ENCODE results near the gene HSPA4L. TPM values are rescaled to one million over a fixed set of nuclear protein-coding genes. Genes with fewer than 3 reads are reported as not detected.

The HSPA4L gene
- total and polyA plus RNA-seq, 2 experiments from 2014 or later: 3.5 to 4.2 TPM

DNA sequence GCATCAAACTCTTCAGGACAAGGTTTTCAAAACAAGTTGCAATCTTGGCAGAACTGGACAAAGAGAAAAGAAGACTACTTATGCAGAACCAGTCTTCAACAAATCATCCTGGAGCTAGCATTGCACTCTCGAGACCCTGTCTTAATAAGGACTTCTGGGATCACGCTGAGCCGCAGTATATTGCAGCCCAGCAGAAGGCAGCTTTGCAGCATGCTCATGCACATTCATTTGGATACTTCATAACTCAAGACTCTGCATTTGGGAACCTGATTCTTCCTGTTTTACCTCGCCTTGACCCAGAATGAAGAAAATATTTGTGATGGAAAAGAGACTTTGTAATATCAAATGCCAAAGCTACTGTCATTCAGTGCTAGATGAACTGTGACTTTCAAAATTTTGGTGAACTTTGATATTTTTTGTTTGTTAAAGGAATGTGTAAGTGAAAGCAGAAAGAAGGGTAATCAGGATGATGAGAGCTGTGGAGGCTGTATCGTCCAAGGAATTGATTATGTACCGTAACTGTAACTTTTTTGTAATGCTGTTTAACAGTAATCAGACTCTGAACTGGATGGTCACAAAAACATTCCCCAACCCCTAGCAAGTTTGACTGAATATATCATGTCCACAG is 27.2 kb downstream of the HSPA4L start:
- no peak overlapping the region for H3K27ac Mint-ChIP-seq
- no peak overlapping the region for H3K27ac ChIP-seq (ENCODE audit: low read depth)
- no peaks in the 10 kb centered on the region for H3K4me1 ChIP-seq (ENCODE audit: insufficient read depth)
- no peaks in the 10 kb centered on the region for H3K27me3 Mint-ChIP-seq (ENCODE audit: insufficient read depth, low read depth, poor library complexity)
- no peaks in the 10 kb centered on the region for H3K27me3 ChIP-seq (ENCODE audit: insufficient read depth)
- no peaks in the 10 kb centered on the region for H3K79me2 ChIP-seq (replicated peaks; ENCODE audit: insufficient read depth)
- H3K36me3 ChIP-seq (ENCODE audit: insufficient read depth): no peaks in the 10 kb centered on the region
- H3K4me1 Mint-ChIP-seq: no peaks in the 10 kb centered on the region; the same call in 2 of the 3 replicates
- no peak overlapping the region for H3K4me2 ChIP-seq
- H2AFZ ChIP-seq: no peak overlapping the region
- H4K20me1 ChIP-seq (replicated peaks; ENCODE audit: insufficient read depth): no peaks in the 10 kb centered on the region
- DNase-seq (ENCODE audit: low spot score) (peak; percentile 15), ATAC-seq (no peak)
- H3F3A ChIP-seq (replicated peaks; ENCODE audit: low read depth): no peaks in the 10 kb centered on the region
- H3K4me3 ChIP-seq: no peak overlapping the region
- no peak overlapping the region for H3K4me3 Mint-ChIP-seq
- TF ChIP-seq, protein P1, sequence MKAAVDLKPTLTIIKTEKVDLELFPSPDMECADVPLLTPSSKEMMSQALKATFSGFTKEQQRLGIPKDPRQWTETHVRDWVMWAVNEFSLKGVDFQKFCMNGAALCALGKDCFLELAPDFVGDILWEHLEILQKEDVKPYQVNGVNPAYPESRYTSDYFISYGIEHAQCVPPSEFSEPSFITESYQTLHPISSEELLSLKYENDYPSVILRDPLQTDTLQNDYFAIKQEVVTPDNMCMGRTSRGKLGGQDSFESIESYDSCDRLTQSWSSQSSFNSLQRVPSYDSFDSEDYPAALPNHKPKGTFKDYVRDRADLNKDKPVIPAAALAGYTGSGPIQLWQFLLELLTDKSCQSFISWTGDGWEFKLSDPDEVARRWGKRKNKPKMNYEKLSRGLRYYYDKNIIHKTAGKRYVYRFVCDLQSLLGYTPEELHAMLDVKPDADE (IDR thresholded peaks at IDR 0.05): no peak
- TF ChIP-seq, protein P2, sequence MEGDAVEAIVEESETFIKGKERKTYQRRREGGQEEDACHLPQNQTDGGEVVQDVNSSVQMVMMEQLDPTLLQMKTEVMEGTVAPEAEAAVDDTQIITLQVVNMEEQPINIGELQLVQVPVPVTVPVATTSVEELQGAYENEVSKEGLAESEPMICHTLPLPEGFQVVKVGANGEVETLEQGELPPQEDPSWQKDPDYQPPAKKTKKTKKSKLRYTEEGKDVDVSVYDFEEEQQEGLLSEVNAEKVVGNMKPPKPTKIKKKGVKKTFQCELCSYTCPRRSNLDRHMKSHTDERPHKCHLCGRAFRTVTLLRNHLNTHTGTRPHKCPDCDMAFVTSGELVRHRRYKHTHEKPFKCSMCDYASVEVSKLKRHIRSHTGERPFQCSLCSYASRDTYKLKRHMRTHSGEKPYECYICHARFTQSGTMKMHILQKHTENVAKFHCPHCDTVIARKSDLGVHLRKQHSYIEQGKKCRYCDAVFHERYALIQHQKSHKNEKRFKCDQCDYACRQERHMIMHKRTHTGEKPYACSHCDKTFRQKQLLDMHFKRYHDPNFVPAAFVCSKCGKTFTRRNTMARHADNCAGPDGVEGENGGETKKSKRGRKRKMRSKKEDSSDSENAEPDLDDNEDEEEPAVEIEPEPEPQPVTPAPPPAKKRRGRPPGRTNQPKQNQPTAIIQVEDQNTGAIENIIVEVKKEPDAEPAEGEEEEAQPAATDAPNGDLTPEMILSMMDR (conservative IDR thresholded peaks at IDR 0.05; ENCODE audit: low read depth in 2 of 2): peak in 1 of 2 experiments; percentile 27; a peak in 2 of 4 replicates
- no peaks in the 10 kb centered on the region for H3K36me3 Mint-ChIP-seq (ENCODE audit: low read depth)
- no peaks in the 10 kb centered on the region for H3K9me2 ChIP-seq (ENCODE audit: insufficient read depth)
- H3K9me3 Mint-ChIP-seq: no peaks in the 10 kb centered on the region

DNA sequence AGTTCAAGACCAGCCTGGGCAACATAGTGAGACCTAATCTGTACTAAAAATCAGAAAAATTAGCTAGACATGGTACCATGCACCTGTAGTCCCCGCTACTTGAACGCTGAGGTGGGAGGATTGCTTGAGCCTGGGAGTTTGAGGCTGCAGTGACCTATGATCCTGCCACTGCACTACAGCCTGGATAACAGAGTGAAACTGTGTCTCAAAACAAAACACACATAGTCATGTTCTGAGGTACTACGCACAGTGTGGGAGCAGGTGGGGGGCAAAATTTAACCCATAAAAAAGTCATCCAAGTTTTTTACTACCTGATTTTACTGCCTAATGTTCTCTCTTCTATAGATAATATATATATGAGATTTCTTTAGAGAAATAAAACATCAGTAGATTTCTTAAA is 28.4 kb downstream of the HSPA4L start:
- Histone ChIP-seq H2AFZ (no peak overlapping the region), H3F3A (replicated peaks; ENCODE audit: low read depth) (no peaks in the 10 kb centered on the region), H3K4me2 (no peak overlapping the region), H3K79me2 (replicated peaks; ENCODE audit: insufficient read depth) (no peaks in the 10 kb centered on the region), H3K9me2 (ENCODE audit: insufficient read depth) (no peaks in the 10 kb centered on the region), H3K4me3 (no peak overlapping the region), H3K4me1 (ENCODE audit: insufficient read depth) (no peaks in the 10 kb centered on the region), H4K20me1 (replicated peaks; ENCODE audit: insufficient read depth) (no peaks in the 10 kb centered on the region), H3K27ac (ENCODE audit: low read depth) (no peak overlapping the region), H3K27me3 (ENCODE audit: insufficient read depth) (no peaks in the 10 kb centered on the region), H3K36me3 (ENCODE audit: insufficient read depth) (no peaks in the 10 kb centered on the region)
- Mint-ChIP-seq H3K27me3 (ENCODE audit: insufficient read depth, low read depth, poor library complexity) (no peaks in the 10 kb centered on the region), H3K27ac (no peak overlapping the region), H3K9me3 (no peaks in the 10 kb centered on the region), H3K36me3 (ENCODE audit: low read depth) (no peaks in the 10 kb centered on the region), H3K4me3 (no peak overlapping the region), H3K4me1 (peaks cover 2% of the 10 kb centered on the region; the same call in 1 of the 3 replicates)
- DNase-seq (ENCODE audit: low spot score) (no peak), ATAC-seq (no peak)
- TF ChIP-seq CREB1 (CRISPR knock-in tag; IDR thresholded peaks at IDR 0.05; ENCODE audit: low read depth): no peak
- TF ChIP-seq, protein P3, sequence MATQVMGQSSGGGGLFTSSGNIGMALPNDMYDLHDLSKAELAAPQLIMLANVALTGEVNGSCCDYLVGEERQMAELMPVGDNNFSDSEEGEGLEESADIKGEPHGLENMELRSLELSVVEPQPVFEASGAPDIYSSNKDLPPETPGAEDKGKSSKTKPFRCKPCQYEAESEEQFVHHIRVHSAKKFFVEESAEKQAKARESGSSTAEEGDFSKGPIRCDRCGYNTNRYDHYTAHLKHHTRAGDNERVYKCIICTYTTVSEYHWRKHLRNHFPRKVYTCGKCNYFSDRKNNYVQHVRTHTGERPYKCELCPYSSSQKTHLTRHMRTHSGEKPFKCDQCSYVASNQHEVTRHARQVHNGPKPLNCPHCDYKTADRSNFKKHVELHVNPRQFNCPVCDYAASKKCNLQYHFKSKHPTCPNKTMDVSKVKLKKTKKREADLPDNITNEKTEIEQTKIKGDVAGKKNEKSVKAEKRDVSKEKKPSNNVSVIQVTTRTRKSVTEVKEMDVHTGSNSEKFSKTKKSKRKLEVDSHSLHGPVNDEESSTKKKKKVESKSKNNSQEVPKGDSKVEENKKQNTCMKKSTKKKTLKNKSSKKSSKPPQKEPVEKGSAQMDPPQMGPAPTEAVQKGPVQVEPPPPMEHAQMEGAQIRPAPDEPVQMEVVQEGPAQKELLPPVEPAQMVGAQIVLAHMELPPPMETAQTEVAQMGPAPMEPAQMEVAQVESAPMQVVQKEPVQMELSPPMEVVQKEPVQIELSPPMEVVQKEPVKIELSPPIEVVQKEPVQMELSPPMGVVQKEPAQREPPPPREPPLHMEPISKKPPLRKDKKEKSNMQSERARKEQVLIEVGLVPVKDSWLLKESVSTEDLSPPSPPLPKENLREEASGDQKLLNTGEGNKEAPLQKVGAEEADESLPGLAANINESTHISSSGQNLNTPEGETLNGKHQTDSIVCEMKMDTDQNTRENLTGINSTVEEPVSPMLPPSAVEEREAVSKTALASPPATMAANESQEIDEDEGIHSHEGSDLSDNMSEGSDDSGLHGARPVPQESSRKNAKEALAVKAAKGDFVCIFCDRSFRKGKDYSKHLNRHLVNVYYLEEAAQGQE (IDR thresholded peaks at IDR 0.05; ENCODE audit: unreplicated experiment): no peak
- TF ChIP-seq, protein P1 (IDR thresholded peaks at IDR 0.05): no peak
- TF ChIP-seq STAT1 (IDR thresholded peaks at IDR 0.05; ENCODE audit: unreplicated experiment): no peak
- TF ChIP-seq EZH2 (IDR thresholded peaks at IDR 0.05; ENCODE audit: low read depth, unreplicated experiment): no peak
- TF ChIP-seq NANOG (IDR thresholded peaks at IDR 0.05; ENCODE audit: borderline replicate concordance): no peak
- TF ChIP-seq, protein P2 (conservative IDR thresholded peaks at IDR 0.05; ENCODE audit: low read depth in 2 of 2): no peak
- TF ChIP-seq EZH2phosphoT487 (IDR thresholded peaks at IDR 0.05; ENCODE audit: unreplicated experiment): no peak
- TF ChIP-seq ZNF331 (CRISPR knock-in tag; IDR thresholded peaks at IDR 0.05; ENCODE audit: low read depth): no peak
- TF ChIP-seq POLR2AphosphoS5 (IDR thresholded peaks at IDR 0.05; ENCODE audit: low read depth): no peak
- no peak for TF ChIP-seq JUNB (IDR thresholded peaks at IDR 0.05; ENCODE audit: unreplicated experiment)

Measured in GM23338 (cell line).